C4-2B (cell line): ENCODE measurements around the gene TIMP1.

ENCODE experiments used
- ZFX ChIP-seq: fragments of 450-650 bp; IDR thresholded peaks from 2 replicates; pipeline ENCODE4 v1.6.1; 2017
- TF ChIP-seq, protein P1 (sequence below): fragments of 450-650 bp; conservative IDR thresholded peaks from 2 replicates; pipeline ENCODE4 v1.5.1; 2017; ENCODE audit warnings: mild to moderate bottlenecking

DNA sequence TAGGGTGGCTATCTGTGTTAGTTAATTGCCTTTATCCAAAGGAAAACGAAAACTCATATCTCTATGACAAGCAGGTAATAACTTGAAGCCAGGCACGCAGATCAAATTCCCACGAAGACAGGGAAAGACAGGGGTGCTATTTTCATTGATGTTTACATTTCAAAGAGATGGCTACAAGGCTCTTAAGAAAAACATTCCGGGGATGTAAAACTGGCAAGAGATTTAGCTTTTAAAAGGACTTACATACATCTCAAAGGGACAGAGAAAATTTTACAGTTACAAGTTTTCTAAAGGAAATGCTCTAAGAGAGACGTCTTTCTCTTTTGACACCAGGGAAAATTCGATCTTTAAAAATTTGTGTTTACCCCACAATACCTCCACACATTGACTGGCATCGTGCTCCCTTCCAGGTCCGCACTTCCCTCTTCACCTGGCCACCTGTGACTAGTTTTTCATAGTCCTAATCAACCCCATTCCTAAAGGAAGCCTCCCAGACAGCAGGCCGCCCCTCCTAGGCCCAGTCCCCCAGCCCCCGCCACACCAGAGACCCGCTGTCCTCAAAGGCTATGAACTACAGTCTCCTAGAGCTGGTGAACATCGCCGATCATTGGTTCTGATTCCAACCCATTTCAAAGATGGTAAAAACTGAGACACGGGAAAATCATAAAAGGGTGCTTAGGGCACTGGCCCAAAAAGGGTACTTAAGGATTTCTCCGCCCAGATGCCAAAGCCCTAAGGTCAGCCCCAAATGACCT is 21.9 kb upstream of the TIMP1 start:
- TF ChIP-seq, protein P1, sequence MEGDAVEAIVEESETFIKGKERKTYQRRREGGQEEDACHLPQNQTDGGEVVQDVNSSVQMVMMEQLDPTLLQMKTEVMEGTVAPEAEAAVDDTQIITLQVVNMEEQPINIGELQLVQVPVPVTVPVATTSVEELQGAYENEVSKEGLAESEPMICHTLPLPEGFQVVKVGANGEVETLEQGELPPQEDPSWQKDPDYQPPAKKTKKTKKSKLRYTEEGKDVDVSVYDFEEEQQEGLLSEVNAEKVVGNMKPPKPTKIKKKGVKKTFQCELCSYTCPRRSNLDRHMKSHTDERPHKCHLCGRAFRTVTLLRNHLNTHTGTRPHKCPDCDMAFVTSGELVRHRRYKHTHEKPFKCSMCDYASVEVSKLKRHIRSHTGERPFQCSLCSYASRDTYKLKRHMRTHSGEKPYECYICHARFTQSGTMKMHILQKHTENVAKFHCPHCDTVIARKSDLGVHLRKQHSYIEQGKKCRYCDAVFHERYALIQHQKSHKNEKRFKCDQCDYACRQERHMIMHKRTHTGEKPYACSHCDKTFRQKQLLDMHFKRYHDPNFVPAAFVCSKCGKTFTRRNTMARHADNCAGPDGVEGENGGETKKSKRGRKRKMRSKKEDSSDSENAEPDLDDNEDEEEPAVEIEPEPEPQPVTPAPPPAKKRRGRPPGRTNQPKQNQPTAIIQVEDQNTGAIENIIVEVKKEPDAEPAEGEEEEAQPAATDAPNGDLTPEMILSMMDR = no peak
- no peak for TF ChIP-seq ZFX
